Left lung (tissue), 10 donors: ENCODE measurements around the gene STARD3. TPM values are rescaled to one million over a fixed set of nuclear protein-coding genes. Genes with fewer than 3 reads are reported as not detected.

Source experiments
- ATAC-seq: fragments of 200-7000 bp; cut with Tn5 transposase; one replicate; pipeline ENCODE4 v1.9.1; 2020; ENCODE audit warnings: moderate library complexity
- DNase-seq, 4 donors: peaks; one replicate each; pipeline ENCODE4 v3.0.0-alpha.2; 2013 to 2020
- H3K27ac ChIP-seq, 2 donors: fragments of 200-600 bp; sonication (generic) in 1 of 2; one replicate each; pipeline versions ENCODE4 v1.5.0 to v1.8.0; 2020 to 2021
- H3K27me3 ChIP-seq, 2 donors: fragments of 200-600 bp; sonication (generic) in 1 of 2; one replicate each; pipeline versions ENCODE4 v1.5.0 to v1.8.0; 2020 to 2021
- H3K36me3 ChIP-seq, 2 donors: fragments of 200-600 bp; sonication (generic) in 1 of 2; one replicate each; pipeline versions ENCODE4 v1.5.0 to v1.8.0; 2020 to 2021
- H3K4me1 ChIP-seq, 2 donors: fragments of 200-600 bp; one replicate each; pipeline ENCODE4 v1.8.0; 2021
- H3K4me3 ChIP-seq, 2 donors: fragments of 200-600 bp; sonication (generic) in 1 of 2; one replicate each; pipeline versions ENCODE4 v1.5.0 to v1.8.0; 2020 to 2021; ENCODE audit warnings: mild to moderate bottlenecking in 1 of 2
- H3K9me3 ChIP-seq, 2 donors: fragments of 200-600 bp; sonication (generic) in 1 of 2; one replicate each; pipeline versions ENCODE4 v1.5.0 to v1.8.0; 2020 to 2021
- intact Hi-C, 2 donors: fragments of 100-400 bp; cut with DNase I; formaldehyde crosslinking; loops; one replicate each; pipeline versions ENCODE4 v1.11.2 to v1.14.2; 2022
- polyA plus RNA-seq, 6 donors: library from polyadenylated mRNA; unstranded; fragments of 120-200 nt; gene quantifications; one replicate each; pipeline ENCODE4 v1.2.1, GENCODE V29; 2013; ENCODE audit not compliant: insufficient read length in 6 of 6
- total RNA-seq, 2 donors: library from RNA; stranded (reverse); fragmentation: NEBNext Ultra II Directional; extraction: Animal tissue kit (Norgen Biotek cat#: 25700); gene quantifications; one replicate each; pipeline ENCODE4 v1.2.1, GENCODE V29; 2021
- TF ChIP-seq, protein P1 (sequence below), 2 donors: fragments of 200-600 bp; sonication (generic) in 1 of 2; IDR thresholded peaks; one replicate each; pipeline versions ENCODE4 v1.5.0 to v1.8.0; 2021; ENCODE audit warnings: antibody characterized with exemption in 2 of 2
- donor health status: DM: no; HTN: yes; CAD: no.
- donor health status: DM: no; HTN: no; CAD: no.

Gene STARD3
- total and polyA plus RNA-seq, 8 donors = 42.1 to 66.1 (median 55.9) TPM

DNA sequence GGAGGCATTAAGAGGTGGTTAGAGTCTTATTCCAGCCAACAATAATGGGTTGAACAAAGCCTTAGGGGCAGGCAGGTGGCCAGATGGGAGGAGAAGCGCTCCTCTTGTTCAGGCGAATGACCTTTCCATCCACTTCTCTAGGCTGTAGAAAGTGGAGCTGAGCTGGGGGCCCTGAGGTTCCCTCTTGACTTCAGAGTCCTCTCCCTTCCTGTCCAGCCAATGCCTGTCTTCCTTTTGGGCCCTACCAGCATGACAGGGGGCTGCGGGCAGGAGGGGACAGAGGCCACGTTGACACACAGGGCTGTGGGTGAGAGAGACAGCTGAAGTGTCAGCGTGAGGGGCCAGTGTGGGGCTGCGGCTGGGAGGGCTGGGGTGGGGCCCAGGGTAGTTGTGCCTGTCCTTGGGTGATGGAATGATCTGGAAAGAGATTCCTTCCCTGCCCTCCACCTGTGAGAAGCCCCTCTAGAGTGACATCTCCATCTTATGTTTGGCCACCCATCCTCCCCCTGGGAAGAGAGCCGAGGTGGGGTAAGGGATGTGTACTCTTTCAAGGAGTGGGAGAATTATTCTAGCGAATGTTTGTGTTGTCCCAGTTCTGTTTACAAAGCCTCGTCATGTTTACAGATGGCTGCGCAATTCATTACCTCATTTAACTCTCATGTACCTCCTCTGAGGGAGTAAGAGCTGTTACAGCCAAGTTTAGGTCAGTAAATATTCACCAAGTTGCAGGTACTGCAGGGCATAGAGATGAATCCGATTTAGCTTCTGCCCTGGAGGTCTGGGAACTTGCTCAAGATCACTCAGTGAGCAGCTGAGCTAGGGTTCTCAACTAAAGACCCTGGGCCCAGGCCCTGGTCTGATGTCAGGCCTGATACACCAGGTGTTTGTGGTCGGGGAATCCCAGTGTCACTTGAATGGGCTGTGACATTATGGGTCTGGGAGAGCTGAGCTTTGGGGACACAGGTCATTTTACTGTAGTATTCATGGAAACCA, 66.3 kb downstream of the STARD3 start:
- TF ChIP-seq, protein P1, sequence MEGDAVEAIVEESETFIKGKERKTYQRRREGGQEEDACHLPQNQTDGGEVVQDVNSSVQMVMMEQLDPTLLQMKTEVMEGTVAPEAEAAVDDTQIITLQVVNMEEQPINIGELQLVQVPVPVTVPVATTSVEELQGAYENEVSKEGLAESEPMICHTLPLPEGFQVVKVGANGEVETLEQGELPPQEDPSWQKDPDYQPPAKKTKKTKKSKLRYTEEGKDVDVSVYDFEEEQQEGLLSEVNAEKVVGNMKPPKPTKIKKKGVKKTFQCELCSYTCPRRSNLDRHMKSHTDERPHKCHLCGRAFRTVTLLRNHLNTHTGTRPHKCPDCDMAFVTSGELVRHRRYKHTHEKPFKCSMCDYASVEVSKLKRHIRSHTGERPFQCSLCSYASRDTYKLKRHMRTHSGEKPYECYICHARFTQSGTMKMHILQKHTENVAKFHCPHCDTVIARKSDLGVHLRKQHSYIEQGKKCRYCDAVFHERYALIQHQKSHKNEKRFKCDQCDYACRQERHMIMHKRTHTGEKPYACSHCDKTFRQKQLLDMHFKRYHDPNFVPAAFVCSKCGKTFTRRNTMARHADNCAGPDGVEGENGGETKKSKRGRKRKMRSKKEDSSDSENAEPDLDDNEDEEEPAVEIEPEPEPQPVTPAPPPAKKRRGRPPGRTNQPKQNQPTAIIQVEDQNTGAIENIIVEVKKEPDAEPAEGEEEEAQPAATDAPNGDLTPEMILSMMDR (IDR thresholded peaks at IDR 0.05) = no peak
- no peaks in the 10 kb centered on the region for H3K9me3 ChIP-seq
- H3K27me3 ChIP-seq = peaks cover 0 to 39% of the 10 kb centered on the region in 2 donors
- DNase-seq = peak in 1 of 4 donors; percentile 58
- intact Hi-C loops = no loop called here
- no peak overlapping the region for H3K4me3 ChIP-seq
- peak overlapping the region in 1 of 2 donors; percentile 5 for H3K27ac ChIP-seq
- H3K4me1 ChIP-seq = peaks cover 19 to 41% of the 10 kb centered on the region in 2 donors
- peak; percentile 3 for ATAC-seq
- H3K36me3 ChIP-seq = peaks cover 0 to 10% of the 10 kb centered on the region in 2 donors

DNA sequence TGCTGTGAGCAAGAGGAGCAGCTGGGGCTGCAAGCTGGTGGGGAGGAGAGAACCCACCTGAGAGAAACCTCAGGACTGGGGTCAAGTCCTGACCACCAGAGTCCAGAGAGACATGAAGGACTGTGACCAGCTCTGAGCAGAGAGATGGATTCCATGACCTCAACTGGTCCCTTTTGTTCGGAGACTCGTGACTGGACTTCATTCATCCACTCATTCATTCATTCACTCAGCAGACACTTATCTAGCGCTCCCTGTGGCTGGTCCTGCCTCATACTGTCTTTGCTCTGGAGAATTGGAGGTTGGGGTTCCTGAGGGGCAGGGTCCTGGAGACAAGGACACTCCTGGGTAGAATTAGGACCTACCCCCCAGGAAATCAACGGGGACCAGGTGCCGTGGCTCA, 67.0 kb downstream of the STARD3 start:
- H3K4me1 ChIP-seq = peaks cover 19 to 41% of the 10 kb centered on the region in 2 donors
- intact Hi-C loops = no loop called here

DNA sequence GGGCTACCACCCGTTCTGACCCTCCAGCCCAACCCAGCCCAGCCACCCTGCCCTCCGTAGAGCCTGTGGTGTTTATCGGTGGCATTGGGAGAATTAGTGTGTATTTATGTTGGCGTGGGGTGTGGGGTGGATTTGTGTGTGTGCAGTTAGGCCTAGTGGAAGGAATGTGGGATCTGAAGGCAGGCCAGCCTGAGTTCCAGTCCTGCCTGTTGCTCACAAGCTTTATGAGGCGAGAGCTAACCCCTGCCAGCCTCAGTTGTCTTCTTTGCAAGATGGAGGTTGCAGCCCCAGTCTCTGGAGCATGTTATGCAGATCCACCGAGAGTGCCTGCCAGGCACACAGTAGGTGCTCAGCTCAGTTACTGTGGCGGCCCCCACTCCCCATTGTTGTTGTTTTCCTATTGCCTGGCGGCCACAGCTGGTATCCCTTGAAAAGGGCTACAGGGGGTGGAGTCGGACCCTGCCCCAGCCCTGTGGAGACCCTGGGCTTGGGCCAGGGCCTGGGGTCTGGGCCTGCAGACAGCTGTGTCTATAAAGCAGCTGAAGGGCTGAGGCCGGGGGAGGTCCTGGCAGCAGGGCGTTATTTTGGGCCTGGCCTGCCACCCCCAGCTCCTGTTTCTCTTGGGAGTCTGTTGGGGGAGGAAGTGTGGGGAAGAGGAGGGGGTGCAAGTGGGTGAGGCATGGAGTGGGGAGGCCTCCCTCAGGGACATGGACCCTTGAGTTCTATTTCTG, 68.0 kb downstream of the STARD3 start:
- Histone ChIP-seq H3K36me3 (peaks cover 0 to 28% of the 10 kb centered on the region in 2 donors), H3K4me1 (peaks cover 19 to 33% of the 10 kb centered on the region in 2 donors), H3K9me3 (no peaks in the 10 kb centered on the region), H3K27me3 (peaks cover 0 to 21% of the 10 kb centered on the region in 2 donors), H3K27ac (peak overlapping the region; percentile 59 to 66), H3K4me3 (no peak overlapping the region)
- TF ChIP-seq, protein P1 (IDR thresholded peaks at IDR 0.05) = peak; percentile 17 to 24
- DNase-seq (peak in 3 of 4 donors; percentile 28 to 60 (median 46)), ATAC-seq (peak; percentile 31)
- intact Hi-C loops = no loop called here

More for the DNA sequence above, 67.0 kb downstream of the STARD3 start:
- TF ChIP-seq, protein P1 (IDR thresholded peaks at IDR 0.05) = no peak
- DNase-seq (no peak), ATAC-seq (no peak)
- Histone ChIP-seq H3K27me3 (peaks cover 0 to 32% of the 10 kb centered on the region in 2 donors), H3K36me3 (peaks cover 0 to 17% of the 10 kb centered on the region in 2 donors), H3K4me3 (no peak overlapping the region), H3K9me3 (no peaks in the 10 kb centered on the region), H3K27ac (no peak overlapping the region)

DNA sequence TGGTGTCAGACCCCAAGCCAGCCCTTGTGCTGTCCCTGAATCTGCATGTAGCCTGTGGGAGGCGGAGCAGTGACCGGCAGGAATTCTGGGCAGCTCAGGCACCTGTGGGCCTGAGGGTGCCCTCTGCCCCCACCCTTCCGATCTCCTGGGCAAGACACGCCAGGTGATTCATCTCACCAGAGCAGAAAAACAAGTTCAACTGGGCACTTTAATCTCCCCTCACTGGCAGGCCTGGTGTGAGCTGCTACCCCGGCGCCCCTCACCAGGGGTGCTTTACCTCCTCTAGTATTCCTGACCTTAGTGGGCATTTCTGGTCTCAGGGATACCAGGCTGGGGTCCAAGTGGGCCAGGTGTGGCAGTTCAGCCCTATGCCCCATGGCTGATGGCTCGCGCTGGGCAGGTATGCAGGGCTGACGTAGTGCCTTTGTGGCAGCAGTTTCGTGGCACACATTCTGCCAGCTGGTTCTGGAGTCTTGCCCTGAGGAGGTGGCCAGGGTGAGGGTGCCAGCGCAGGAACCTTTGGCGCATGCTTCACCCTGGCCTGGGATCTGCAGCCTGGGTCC, 68.9 kb downstream of the STARD3 start:
- TF ChIP-seq, protein P1 (IDR thresholded peaks at IDR 0.05) = no peak
- DNase-seq (peak in 3 of 4 donors; percentile 81 to 84 (median 84)), ATAC-seq (peak; percentile 80)
- peaks cover 0 to 12% of the 10 kb centered on the region in 2 donors for H3K27me3 ChIP-seq
- H3K4me1 ChIP-seq = peaks cover 19 to 33% of the 10 kb centered on the region in 2 donors
- no peaks in the 10 kb centered on the region for H3K9me3 ChIP-seq
- peaks cover 0 to 37% of the 10 kb centered on the region in 2 donors for H3K36me3 ChIP-seq
- no peak overlapping the region for H3K4me3 ChIP-seq
- intact Hi-C loops = no loop called here
- peak overlapping the region; percentile 66 for H3K27ac ChIP-seq
